Adipose tissue (tissue), 3 donors: ENCODE results near the gene SLC35F3. TPM values are rescaled to one million over a fixed set of nuclear protein-coding genes. Genes with fewer than 3 reads are reported as not detected.

Experiments used
- H3K27ac ChIP-seq: one replicate; pipeline ENCODE4 v1.5.1; 2013; ENCODE audit warnings: low read depth, low read length
- WGBS, 3 donors: extraction: QIAGEN DNeasy Blood & Tissue Kit; methylation state at CpG; one replicate each; pipeline ENCODE4 v1.1.7; 2013; 5-methylcytosine and 5-hydroxymethylcytosine counted together
- polyA plus RNA-seq, 3 donors: library from polyadenylated mRNA; stranded (reverse); fragments of 200-250 nt; gene quantifications; one replicate each; pipeline ENCODE4 v1.2.3, GENCODE V29; 2013
- donor health status: healthy with polysubstance abuse.
- donor health status: Bipolar disorder and iron deficiency.
- donor health status: healthy.

Gene SLC35F3
- polyA plus RNA-seq, 3 donors = 0.03 to 4.0 TPM; not detected in 1

DNA sequence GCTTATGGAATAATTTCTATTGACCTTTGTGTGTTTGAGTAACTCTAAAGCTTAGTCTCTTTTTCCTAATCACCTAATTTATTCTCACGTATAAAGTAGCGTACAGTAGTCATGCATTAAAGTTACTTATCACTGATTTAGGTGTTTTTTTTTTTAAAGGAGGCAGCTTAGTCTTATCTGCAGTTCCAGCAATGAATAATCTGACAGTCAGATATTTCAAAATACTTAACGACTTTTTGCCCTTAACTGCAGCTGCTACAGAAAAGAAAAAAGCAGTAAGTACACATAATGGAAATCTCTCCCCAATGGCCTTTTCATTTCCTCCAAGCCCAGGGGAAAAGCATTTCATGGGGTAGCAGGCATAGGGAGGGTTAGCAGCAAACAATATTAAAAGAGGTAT, 54.6 kb downstream of the SLC35F3 start:
- 14 to 39% (median 32%) methylated on average over 3 of the region's 3 CpGs for WGBS, 3 donors

DNA sequence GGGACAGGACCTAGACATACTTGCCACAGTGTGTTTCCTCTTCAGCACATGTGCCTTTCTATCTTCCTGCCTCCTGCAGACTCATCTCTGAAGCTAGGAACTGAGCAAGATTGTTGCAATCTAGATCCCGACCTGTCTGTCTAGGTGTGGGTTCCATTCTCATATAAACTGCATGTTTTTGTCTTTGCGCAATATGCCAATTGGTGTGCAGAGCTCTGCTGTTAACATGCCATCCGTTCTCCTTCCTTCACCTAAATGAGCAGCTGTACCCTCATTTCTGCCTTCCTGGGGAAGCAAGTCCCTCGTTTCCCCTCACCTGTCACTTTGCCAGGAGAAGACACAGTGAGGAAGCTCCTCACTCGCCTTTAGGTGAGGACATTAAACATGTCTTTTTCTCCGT, 55.5 kb downstream of the SLC35F3 start:
- WGBS, 3 donors = 70 to 77% (median 76%) methylated on average over 6 of the region's 6 CpGs

More for the DNA sequence above, 54.6 kb downstream of the SLC35F3 start:
- no peak overlapping the region for H3K27ac ChIP-seq

GRCh38 chr1:233960386-233960785, 55.9 kb downstream of the SLC35F3 start:
- 79 to 91% (median 82%) methylated on average over 3 of the region's 3 CpGs for WGBS, 3 donors
- H3K27ac ChIP-seq = no peak overlapping the region

More for the DNA sequence above, 55.5 kb downstream of the SLC35F3 start:
- no peak overlapping the region for H3K27ac ChIP-seq

- no peak overlapping the region for H3K27ac ChIP-seq
- 58 to 85% (median 75%) methylated on average over 3 of the region's 3 CpGs for WGBS, 3 donors
Measured at GRCh38 chr1:233962878-233963277, 58.4 kb downstream of the SLC35F3 start.

- H3K27ac ChIP-seq = no peak overlapping the region
Measured at GRCh38 chr1:233965856-233966255, 61.4 kb downstream of the SLC35F3 start.

GRCh38 chr1:233971753-233972152, 67.3 kb downstream of the SLC35F3 start:
- no peak overlapping the region for H3K27ac ChIP-seq
- 77 to 90% (median 87%) methylated on average over 7 of the region's 7 CpGs for WGBS, 3 donors

- H3K27ac ChIP-seq = no peak overlapping the region
- WGBS, 3 donors = 76 to 89% (median 87%) methylated on average over 4 of the region's 4 CpGs
Measured at GRCh38 chr1:233972563-233972950, 68.1 kb downstream of the SLC35F3 start.

DNA sequence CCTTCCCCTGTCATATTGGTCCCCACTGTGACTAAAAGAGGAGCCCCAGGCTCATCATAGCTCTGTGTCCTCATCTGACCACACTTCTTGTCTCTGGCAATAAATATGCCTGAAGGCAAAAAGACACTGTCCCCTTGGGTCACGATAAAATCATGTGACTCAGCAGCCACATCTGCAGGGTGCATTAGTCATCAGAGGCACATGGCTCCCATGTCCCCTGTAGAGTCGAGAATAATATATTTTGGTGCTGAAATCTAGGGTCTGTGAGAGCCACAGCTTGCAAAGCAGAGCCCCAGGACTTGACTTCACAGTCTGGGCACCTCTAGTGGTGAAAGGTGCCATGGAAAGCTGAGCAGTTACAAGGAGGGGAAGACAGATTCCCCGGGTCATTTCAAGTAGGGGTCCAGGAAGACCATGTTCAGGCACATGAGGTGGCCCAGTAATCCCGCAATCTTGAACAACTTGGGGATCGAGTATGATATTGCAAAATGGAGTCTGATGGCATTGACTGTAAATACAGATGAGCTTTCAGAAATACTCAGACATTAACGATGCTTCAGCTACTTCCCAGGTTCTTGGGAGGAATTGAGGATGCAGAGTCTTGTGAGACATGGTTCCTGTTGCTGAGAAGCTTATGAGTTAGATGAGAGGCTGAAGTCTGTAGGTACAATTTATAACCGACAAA, 68.6 kb downstream of the SLC35F3 start:
- no peak overlapping the region for H3K27ac ChIP-seq
- WGBS, 3 donors = 77 to 84% (median 80%) methylated on average over 7 of the region's 7 CpGs

DNA sequence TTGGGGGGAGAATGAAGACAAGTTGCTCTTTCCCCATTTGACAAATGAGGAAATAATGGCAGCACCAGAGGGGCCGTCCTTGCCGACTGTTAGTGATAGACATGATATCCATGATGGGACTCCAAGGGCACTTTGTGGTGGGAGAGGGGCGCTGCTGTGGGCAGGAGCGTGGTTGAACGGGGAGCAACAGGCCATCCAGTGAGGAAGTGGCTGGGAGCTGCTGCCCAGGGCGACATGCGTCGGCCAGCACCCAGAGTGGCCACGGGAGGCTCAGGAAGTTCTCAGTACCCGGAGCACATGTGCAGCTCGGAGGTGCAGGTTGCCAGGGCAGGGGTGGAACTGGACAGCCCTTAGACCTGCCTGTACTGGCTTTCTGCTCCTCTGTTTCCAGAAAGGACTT, 71.0 kb downstream of the SLC35F3 start:
- no peak overlapping the region for H3K27ac ChIP-seq
- WGBS, 3 donors = 80 to 88% (median 83%) methylated on average over 11 of the region's 11 CpGs

DNA sequence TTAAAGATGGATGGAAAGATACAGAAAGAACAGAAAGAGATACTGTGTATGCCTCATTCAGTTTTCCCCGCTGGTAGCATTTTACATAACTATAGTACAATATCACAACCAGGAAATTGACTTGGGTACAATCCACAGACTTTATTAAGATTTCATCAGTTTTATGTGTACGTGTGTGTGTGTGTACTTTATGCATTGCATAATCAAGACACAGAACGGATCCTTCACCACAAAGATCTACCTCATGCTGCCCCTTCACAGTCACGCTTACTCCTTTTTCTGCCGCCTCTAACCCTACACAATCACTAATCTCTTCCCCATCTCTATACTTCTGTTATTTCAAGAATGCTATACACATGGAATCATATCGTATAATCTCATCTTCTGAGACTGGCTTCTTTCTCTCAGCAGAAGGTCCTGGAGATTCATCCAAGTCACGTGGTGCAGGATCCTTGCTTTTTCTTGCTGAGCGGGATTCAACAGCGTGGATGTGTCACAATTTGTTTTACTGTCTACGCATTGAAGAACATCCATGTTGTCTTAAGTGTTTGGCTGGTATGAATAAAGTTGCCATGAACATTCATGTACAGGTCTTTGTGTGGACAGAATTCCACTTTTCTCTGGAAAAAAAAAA, 76.7 kb downstream of the SLC35F3 start:
- H3K27ac ChIP-seq = no peak overlapping the region
- 76 to 81% (median 79%) methylated on average over 10 of the region's 10 CpGs for WGBS, 3 donors

- no peak overlapping the region for H3K27ac ChIP-seq
- WGBS, 3 donors = 50 to 68% (median 68%) methylated on average over 10 of the region's 10 CpGs
Measured at GRCh38 chr1:233982827-233983518, 78.5 kb downstream of the SLC35F3 start.

DNA sequence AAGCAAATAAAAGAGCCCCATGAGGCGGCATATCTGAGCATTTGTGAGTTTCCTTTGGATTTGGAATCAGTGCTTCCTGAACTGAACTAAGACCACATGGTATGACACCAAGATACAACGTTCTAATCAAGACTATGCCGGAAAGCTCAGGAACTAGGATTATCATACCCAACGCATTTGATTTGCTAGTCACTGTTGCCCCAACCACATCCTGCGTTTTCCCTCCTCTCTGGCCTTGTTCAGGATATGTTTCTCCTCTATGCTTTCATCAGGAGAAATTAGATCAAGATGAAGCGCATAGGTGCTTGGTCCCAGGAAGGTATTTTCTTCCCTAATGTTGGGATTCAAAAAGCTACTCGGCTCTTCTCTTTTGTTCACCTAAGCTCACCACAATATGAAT, 79.3 kb downstream of the SLC35F3 start:
- 79 to 85% (median 80%) methylated on average over 7 of the region's 7 CpGs for WGBS, 3 donors
- H3K27ac ChIP-seq = no peak overlapping the region

DNA sequence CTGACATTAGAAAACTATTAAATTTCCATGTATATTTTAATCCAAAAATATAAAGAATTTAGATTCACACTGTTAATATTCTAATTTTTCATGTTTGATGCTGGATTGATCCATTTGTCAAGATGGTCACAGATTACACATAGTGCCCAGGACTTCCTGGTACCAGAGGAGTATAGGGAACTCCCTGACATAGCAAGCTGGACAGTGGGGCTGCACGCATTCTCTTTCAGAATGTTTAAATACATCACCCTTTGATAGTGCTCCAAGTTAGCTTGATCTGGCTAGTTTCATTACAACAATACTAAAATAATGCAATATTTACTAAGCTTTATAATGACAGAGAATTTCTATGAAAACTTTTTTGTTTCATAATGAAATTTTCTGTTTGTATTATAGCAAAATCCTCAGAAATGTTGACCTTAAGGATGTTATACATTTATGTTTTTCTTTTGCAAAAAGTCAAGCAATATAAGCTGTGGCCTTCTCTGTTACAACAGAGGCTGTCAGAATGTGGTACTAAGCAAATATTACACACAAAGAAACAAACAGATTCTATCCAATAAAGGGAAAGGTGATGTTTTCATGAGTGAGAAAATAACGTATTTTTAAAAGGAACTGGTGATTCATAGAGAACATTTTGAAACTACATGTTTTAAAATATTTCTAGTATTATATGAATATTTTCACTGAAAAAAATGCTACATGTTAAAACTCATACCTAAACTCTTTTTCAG, 84.7 kb downstream of the SLC35F3 start:
- H3K27ac ChIP-seq = no peak overlapping the region
- WGBS, 3 donors = 58 to 71% (median 65%) methylated on average over 2 of the region's 2 CpGs

DNA sequence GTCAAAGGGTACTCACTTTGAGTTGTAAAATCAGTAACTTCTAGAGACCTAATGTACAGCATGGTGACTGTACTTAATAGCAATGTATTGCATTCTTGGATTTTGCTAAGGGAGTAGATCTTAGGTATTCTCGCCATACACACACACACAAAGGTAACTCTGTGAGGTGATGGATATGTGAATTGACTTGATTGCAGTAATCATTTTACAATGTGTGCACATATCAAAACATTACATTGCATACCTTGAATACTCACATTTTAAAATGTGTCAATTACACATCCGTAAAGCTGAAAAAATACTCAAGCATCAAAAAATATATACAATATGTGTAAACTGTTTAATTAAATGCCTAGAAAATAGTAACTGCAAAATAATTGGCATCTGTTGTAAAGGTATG, 86.0 kb downstream of the SLC35F3 start:
- no peak overlapping the region for H3K27ac ChIP-seq
- 43 to 90% (median 69%) methylated on average over 2 of the region's 2 CpGs for WGBS, 3 donors

DNA sequence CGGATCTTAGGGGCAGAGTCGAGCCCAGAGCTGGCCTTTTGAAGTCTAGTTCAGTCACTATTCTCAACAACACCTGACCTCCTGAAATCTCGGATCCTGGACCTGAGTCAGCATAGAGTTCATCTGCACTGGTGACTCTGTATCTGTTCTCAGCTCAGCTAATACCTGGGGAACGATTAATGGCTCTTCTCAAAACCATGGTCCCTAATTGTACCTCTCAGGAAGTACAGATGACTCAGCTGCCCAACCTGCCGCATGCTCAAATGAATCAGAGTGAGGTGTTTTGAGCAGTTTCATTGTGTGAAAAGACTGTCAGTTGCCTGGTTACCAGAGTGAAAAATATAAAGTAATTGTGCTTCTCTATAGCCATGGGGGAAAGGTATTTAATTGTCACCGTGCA, 89.2 kb downstream of the SLC35F3 start:
- 38 to 49% (median 49%) methylated on average over 6 of the region's 6 CpGs for WGBS, 3 donors
- H3K27ac ChIP-seq = no peak overlapping the region

DNA sequence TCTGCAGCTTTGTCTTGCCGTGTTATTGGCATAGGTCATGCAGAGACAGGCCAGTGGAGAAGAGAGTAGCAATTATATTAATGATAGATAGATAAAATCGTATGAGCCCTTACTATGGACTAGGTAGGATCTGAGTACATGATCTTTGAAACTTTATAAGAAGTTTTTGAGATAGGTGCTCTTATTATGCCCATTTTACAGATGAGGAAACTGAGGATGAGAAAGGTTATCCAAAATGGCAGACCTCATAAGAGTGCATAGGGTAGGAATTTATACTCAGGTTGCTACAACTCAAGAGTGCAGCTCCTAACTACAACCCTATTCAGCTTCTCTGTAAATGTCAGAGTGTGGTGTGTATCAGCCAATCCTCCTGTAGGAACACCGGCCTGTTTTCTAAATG, 89.6 kb downstream of the SLC35F3 start:
- 60 to 84% (median 78%) methylated on average over 3 of the region's 3 CpGs for WGBS, 3 donors

DNA sequence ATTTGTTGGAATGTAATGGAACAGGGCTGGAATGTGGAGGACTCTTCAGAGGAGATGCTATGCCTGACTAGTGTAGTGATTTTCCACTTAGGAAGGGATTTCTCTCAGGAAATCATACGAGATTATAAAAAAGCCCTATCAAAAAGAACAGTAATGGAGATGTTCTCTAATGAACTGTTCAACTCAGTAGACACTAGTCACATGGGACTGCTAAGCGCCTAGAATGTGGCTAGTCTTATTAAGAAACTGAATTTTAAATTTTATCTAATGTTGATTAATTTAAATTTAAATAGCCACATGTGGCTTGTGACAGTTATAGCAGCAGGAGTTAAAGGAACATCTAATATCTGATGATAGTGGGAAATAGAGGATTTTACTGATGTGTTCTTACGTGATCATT, 94.0 kb downstream of the SLC35F3 start:
- H3K27ac ChIP-seq = no peak overlapping the region
- 69 to 83% (median 78%) methylated on average over 3 of the region's 3 CpGs for WGBS, 3 donors

More for the DNA sequence above, 89.6 kb downstream of the SLC35F3 start:
- no peak overlapping the region for H3K27ac ChIP-seq

DNA sequence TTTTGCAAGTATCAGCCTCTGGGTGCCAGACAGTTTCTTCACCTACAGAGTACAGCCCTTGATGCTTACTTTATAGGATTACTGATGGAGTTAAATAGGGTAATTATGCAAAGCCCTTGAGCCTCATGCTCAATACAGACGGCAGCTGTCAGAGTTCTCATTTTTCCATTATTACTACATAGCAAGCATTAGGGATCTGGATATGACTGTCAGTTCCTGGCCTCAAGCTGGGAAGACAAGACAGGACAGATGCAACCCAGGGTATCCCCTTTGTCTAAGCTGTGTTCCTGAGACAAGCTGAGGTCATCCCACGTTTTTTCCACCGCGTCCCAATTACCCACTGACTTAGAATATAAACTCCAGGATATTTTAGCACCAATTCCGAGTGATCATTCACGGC, 94.4 kb downstream of the SLC35F3 start:
- WGBS, 3 donors = 73 to 86% (median 80%) methylated on average over 6 of the region's 6 CpGs
- H3K27ac ChIP-seq = no peak overlapping the region

DNA sequence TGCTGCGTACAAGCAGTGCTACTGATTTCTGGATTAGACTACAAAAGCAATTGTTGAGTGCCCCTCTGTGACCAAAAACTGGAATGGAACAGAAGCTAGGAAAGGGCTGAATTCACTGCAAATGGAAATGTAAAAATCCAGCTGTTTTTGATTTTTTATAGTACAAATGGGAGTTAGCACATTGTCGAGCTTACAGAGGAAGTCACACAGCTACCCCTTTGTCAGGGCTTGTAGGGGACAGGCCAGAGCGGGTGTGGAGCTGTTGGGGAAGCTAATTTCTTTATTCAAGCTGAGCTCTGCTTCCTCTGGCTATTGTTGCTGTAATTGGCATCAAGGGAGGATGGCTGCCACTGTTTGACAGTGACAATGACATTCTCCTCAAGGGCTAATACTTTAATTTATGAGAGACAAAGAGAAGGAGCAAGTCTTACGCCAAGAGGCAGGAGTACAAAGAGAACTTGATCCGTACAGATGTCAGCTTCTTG, 96.1 kb downstream of the SLC35F3 start:
- WGBS, 3 donors = 47 to 59% (median 57%) methylated on average over 5 of the region's 5 CpGs
- H3K27ac ChIP-seq = no peak overlapping the region
